ENCODE results near the gene SPAG9.
"Not testable (repeated sequence)": the region's sequence is repeated elsewhere in the genome, so short reads cannot be mapped to it uniquely, and the experiment has no call there.

SPAG9 gene

DNA sequence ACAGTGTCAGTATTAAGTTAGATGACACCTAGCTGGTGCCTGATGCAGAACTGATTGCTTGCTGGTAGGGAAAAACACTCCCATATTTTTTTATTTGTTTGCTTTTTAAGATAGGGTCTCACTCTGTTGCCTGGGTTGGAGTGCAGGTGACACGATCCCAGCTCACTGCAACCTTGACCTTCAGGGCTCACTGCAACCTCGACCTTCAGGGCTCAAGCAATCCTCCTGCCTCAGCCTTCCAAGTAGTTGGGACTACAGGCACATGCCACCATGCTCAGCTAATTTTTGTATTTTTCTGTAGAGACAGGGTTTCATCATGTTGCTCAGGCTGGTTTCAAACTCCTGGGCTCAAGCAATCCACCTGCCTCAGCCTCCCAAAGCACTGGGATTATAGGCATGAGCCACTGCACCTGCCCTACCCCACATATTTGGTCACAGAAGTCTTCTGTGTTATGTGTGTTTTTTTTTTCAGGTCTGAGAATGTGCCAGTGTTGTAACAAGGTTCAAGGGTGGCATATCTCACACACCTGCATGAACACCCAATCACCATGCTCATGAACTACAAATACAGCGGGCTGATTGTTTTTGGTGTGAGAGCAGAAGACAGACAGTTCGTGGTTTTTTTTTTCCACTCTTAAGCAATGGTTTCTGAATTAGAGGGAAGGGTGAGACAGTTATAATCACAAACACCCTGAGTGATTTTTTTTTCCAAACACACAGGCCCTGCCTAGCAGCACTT, 22.8 kb downstream of the SPAG9 start:
- no peaks in the 10 kb centered on the region for H3K9me3 ChIP-seq (ENCODE audit: insufficient read depth, low read length, severe bottlenecking)
- H3K36me3 ChIP-seq (ENCODE audit: insufficient read depth, low read length), result peaks cover 7% of the 10 kb centered on the region; the same call in 1 of the 2 replicates
- H3K79me2 ChIP-seq (ENCODE audit: insufficient read depth, low read length), result peaks cover 79% of the 10 kb centered on the region
- no peak for ATAC-seq (ENCODE audit: insufficient read depth, low read depth)
- H3K4me3 ChIP-seq (ENCODE audit: low read depth in 1 of 2, low read length in 2 of 2), result no peak overlapping the region
- H2AFZ ChIP-seq (ENCODE audit: low read depth, low read length), result no peak overlapping the region
- peaks cover 56% of the 10 kb centered on the region for H4K20me1 ChIP-seq (ENCODE audit: insufficient read depth, low read length)
- no peaks in the 10 kb centered on the region for H3K27me3 ChIP-seq (ENCODE audit: insufficient read depth, low read length, poor library complexity)
- H3K27ac ChIP-seq (ENCODE audit: low read length), result no peak overlapping the region
- H3K4me2 ChIP-seq (ENCODE audit: insufficient read depth, low read length), result no peak overlapping the region
- TF ChIP-seq, protein P1, sequence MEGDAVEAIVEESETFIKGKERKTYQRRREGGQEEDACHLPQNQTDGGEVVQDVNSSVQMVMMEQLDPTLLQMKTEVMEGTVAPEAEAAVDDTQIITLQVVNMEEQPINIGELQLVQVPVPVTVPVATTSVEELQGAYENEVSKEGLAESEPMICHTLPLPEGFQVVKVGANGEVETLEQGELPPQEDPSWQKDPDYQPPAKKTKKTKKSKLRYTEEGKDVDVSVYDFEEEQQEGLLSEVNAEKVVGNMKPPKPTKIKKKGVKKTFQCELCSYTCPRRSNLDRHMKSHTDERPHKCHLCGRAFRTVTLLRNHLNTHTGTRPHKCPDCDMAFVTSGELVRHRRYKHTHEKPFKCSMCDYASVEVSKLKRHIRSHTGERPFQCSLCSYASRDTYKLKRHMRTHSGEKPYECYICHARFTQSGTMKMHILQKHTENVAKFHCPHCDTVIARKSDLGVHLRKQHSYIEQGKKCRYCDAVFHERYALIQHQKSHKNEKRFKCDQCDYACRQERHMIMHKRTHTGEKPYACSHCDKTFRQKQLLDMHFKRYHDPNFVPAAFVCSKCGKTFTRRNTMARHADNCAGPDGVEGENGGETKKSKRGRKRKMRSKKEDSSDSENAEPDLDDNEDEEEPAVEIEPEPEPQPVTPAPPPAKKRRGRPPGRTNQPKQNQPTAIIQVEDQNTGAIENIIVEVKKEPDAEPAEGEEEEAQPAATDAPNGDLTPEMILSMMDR (IDR thresholded peaks at IDR 0.05; ENCODE audit: borderline replicate concordance, extremely low read depth, low read length, poor library complexity, severe bottlenecking), result no peak
- TF ChIP-seq EZH2 (IDR thresholded peaks at IDR 0.05; ENCODE audit: borderline replicate concordance, low read depth, low read length, severe bottlenecking), result no peak
- peaks cover 7% of the 10 kb centered on the region for H3K4me1 ChIP-seq (ENCODE audit: insufficient read depth, low read length)
- no peak overlapping the region for H3K9ac ChIP-seq (ENCODE audit: low read depth, low read length)
- DNase-seq, result no peak

DNA sequence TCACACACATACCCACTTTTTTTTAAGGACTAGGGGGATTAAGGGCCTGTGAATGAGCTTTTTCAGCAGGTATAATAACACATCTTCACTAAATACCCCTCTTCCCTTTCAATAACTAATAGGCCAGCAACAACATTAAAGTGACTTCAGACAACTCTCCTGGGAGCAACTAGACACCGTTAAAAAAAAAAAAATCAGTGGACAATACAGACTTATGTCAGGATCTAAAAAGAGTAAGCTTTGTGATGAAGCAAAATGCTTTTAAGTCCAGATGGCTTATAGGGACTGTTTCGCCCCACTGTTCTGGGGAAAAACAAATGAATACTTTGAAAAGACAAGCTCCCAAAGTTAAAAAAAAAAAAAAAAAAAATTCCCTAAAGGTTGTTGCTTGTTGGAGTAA, 29.0 kb downstream of the SPAG9 start:
- Histone ChIP-seq H4K20me1 (ENCODE audit: insufficient read depth, low read length) (peaks cover 46% of the 10 kb centered on the region), H3K27ac (ENCODE audit: low read length) (no peak overlapping the region)
- no peak for ATAC-seq (ENCODE audit: insufficient read depth, low read depth)

GRCh38 chr17:51088868-51089267, 31.8 kb downstream of the SPAG9 start:
- not testable (repeated sequence) for H3K27ac ChIP-seq (ENCODE audit: low read length); H3K36me3 ChIP-seq (ENCODE audit: insufficient read depth, low read length); H3K4me2 ChIP-seq (ENCODE audit: insufficient read depth, low read length); H2AFZ ChIP-seq (ENCODE audit: low read depth, low read length); ATAC-seq (ENCODE audit: insufficient read depth, low read depth); H3K9me3 ChIP-seq (ENCODE audit: insufficient read depth, low read length, severe bottlenecking); DNase-seq; H3K27me3 ChIP-seq (ENCODE audit: insufficient read depth, low read length, poor library complexity); H3K9ac ChIP-seq (ENCODE audit: low read depth, low read length); H3K4me1 ChIP-seq (ENCODE audit: insufficient read depth, low read length); H3K4me3 ChIP-seq (ENCODE audit: low read depth in 1 of 2, low read length in 2 of 2)
- Histone ChIP-seq H3K79me2 (ENCODE audit: insufficient read depth, low read length) (peaks cover 89% of the 10 kb centered on the region), H4K20me1 (ENCODE audit: insufficient read depth, low read length) (peaks cover 38% of the 10 kb centered on the region)

More for the DNA sequence above, 29.0 kb downstream of the SPAG9 start:
- H3K9me3 ChIP-seq (ENCODE audit: insufficient read depth, low read length, severe bottlenecking), result no peaks in the 10 kb centered on the region
- H3K9ac ChIP-seq (ENCODE audit: low read depth, low read length), result no peak overlapping the region
- no peaks in the 10 kb centered on the region for H3K36me3 ChIP-seq (ENCODE audit: insufficient read depth, low read length)
- H3K4me3 ChIP-seq (ENCODE audit: low read depth in 1 of 2, low read length in 2 of 2), result no peak overlapping the region
- H3K4me1 ChIP-seq (ENCODE audit: insufficient read depth, low read length), result peaks cover 4% of the 10 kb centered on the region; the same call in 1 of the 2 replicates
- no peak overlapping the region for H2AFZ ChIP-seq (ENCODE audit: low read depth, low read length)
- TF ChIP-seq, protein P1 (IDR thresholded peaks at IDR 0.05; ENCODE audit: borderline replicate concordance, extremely low read depth, low read length, poor library complexity, severe bottlenecking), result no peak
- no peak for TF ChIP-seq EZH2 (IDR thresholded peaks at IDR 0.05; ENCODE audit: borderline replicate concordance, low read depth, low read length, severe bottlenecking)
- DNase-seq, result no peak
- no peaks in the 10 kb centered on the region for H3K27me3 ChIP-seq (ENCODE audit: insufficient read depth, low read length, poor library complexity)
- H3K4me2 ChIP-seq (ENCODE audit: insufficient read depth, low read length), result no peak overlapping the region
- H3K79me2 ChIP-seq (ENCODE audit: insufficient read depth, low read length), result peaks cover 83% of the 10 kb centered on the region

DNA sequence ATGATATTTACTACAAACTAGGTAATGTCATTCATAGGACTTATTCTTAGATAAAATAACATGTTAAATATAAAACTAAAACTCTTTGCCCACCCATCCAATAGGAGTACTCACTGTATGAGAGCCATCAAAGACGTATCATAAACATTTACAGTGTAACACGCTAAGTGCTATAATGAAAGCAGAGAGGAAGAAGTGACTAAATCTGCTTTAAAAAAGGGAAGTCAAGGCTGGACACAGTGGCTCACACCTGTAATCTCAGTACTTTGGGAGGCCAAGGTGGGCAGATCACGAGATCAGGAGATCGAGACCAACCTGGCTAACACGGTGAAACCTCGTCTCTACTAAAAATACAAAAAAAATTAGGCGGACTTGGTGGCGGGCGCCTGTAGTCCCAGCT, 32.4 kb downstream of the SPAG9 start:
- H3K4me3 ChIP-seq (ENCODE audit: low read depth in 1 of 2, low read length in 2 of 2), result no peak overlapping the region
- H2AFZ ChIP-seq (ENCODE audit: low read depth, low read length), result no peak overlapping the region
- TF ChIP-seq EZH2 (IDR thresholded peaks at IDR 0.05; ENCODE audit: borderline replicate concordance, low read depth, low read length, severe bottlenecking), result no peak
- TF ChIP-seq, protein P1 (IDR thresholded peaks at IDR 0.05; ENCODE audit: borderline replicate concordance, extremely low read depth, low read length, poor library complexity, severe bottlenecking), result no peak
- ATAC-seq (ENCODE audit: insufficient read depth, low read depth) (no peak), DNase-seq (no peak)
- no peaks in the 10 kb centered on the region for H3K36me3 ChIP-seq (ENCODE audit: insufficient read depth, low read length)
- no peak overlapping the region for H3K9ac ChIP-seq (ENCODE audit: low read depth, low read length)
- no peaks in the 10 kb centered on the region for H3K4me1 ChIP-seq (ENCODE audit: insufficient read depth, low read length)
- H4K20me1 ChIP-seq (ENCODE audit: insufficient read depth, low read length), result peaks cover 35% of the 10 kb centered on the region; the same call in 1 of the 2 replicates
- peaks cover 88% of the 10 kb centered on the region for H3K79me2 ChIP-seq (ENCODE audit: insufficient read depth, low read length)
- H3K27ac ChIP-seq (ENCODE audit: low read length), result no peak overlapping the region
- H3K4me2 ChIP-seq (ENCODE audit: insufficient read depth, low read length), result no peak overlapping the region
- H3K9me3 ChIP-seq (ENCODE audit: insufficient read depth, low read length, severe bottlenecking), result no peaks in the 10 kb centered on the region
- H3K27me3 ChIP-seq (ENCODE audit: insufficient read depth, low read length, poor library complexity), result no peaks in the 10 kb centered on the region

Measured in DND-41 (cell line).